HepG2 (cell line): ENCODE results near the gene ADGRF1. TPM values are rescaled to one million over a fixed set of nuclear protein-coding genes. Genes with fewer than 3 reads are reported as not detected.

Source experiments
- DMAP1 ChIP-seq: IDR thresholded peaks from 2 replicates; pipeline ENCODE4 v1.6.1; 2016
- FUBP1 ChIP-seq: sonication (generic); formaldehyde crosslinking; IDR thresholded peaks from 2 replicates; pipeline ENCODE4 v1.5.1; 2020; ENCODE audit warnings: missing genetic modification reagents, mild to moderate bottlenecking, borderline replicate concordance
- GPN1 ChIP-seq: sonication (generic); formaldehyde crosslinking; IDR thresholded peaks from 2 replicates; pipeline ENCODE4 v1.5.1; 2020; ENCODE audit warnings: missing genetic modification reagents, borderline replicate concordance
- GTF3A ChIP-seq: sonication (generic); formaldehyde crosslinking; conservative IDR thresholded peaks from 2 replicates; pipeline ENCODE4 v1.4.0; 2020; ENCODE audit warnings: mild to moderate bottlenecking, missing genetic modification reagents
- HDAC2 ChIP-seq: sonication (generic); formaldehyde crosslinking; IDR thresholded peaks from 2 replicates; pipeline ENCODE4 v1.4.0; 2020; ENCODE audit warnings: missing genetic modification reagents
- IKZF1 ChIP-seq: fragments of 450-650 bp; IDR thresholded peaks from 2 replicates; pipeline ENCODE4 v1.7.1; 2016
- NFATC3 ChIP-seq: sonication (generic); formaldehyde crosslinking; IDR thresholded peaks from 2 replicates; pipeline ENCODE4 v1.5.1; 2020; ENCODE audit warnings: mild to moderate bottlenecking, missing genetic modification reagents
- RCOR2 ChIP-seq: IDR thresholded peaks from 2 replicates; pipeline ENCODE4 v1.6.1; 2016; ENCODE audit warnings: missing biosample characterization, missing genetic modification reagents
- YEATS4 ChIP-seq: sonication (generic); formaldehyde crosslinking; IDR thresholded peaks from 2 replicates; pipeline ENCODE4 v1.4.0; 2020; ENCODE audit warnings: missing genetic modification reagents, borderline replicate concordance
- ZBTB26 ChIP-seq: IDR thresholded peaks from 2 replicates; pipeline ENCODE4 v1.6.1; 2016; ENCODE audit warnings: missing compliant biosample characterization, missing genetic modification reagents, borderline replicate concordance
- ZBTB43 ChIP-seq: sonication (generic); formaldehyde crosslinking; conservative IDR thresholded peaks from 2 replicates; pipeline ENCODE4 v1.4.0; 2020; ENCODE audit warnings: missing genetic modification reagents
- ZBTB8A ChIP-seq: sonication (generic); formaldehyde crosslinking; IDR thresholded peaks from 2 replicates; pipeline ENCODE4 v1.4.0; 2020; ENCODE audit warnings: mild to moderate bottlenecking, low read depth, missing genetic modification reagents, borderline replicate concordance
- ZNF24 ChIP-seq: fragments of 450-650 bp; IDR thresholded peaks from 2 replicates; pipeline ENCODE4 v1.6.1; 2017; ENCODE audit warnings: antibody characterized with exemption, mild to moderate bottlenecking
- ZNF318 ChIP-seq: sonication (generic); formaldehyde crosslinking; IDR thresholded peaks from 2 replicates; pipeline ENCODE4 v1.4.0; 2020; ENCODE audit warnings: mild to moderate bottlenecking, missing genetic modification reagents
- ZNF333 ChIP-seq: sonication (generic); formaldehyde crosslinking; IDR thresholded peaks from 2 replicates; pipeline ENCODE4 v1.4.0; 2020; ENCODE audit warnings: mild to moderate bottlenecking, missing genetic modification reagents, borderline replicate concordance
- ZNF747 ChIP-seq: sonication (generic); formaldehyde crosslinking; IDR thresholded peaks from 2 replicates; pipeline ENCODE4 v1.8.1; 2023; ENCODE audit warnings: missing genetic modification reagents, mild to moderate bottlenecking, borderline replicate concordance
- ZSCAN30 ChIP-seq: sonication (generic); formaldehyde crosslinking; IDR thresholded peaks from 2 replicates; pipeline ENCODE4 v1.5.0; 2020; ENCODE audit warnings: mild to moderate bottlenecking, missing genetic modification reagents
- polyA plus RNA-seq, 8 experiments: library from polyadenylated mRNA; depleted of rRNA in 3 of 8; stranded (reverse) in 7 of 8; unstranded in 1 of 8; fragments of >200 nt; fragmentation: Illumina TruSeq in 4 of 8; extraction: Trizol in 4 of 8; gene quantifications; 2 replicates each; pipeline versions ENCODE4 v1.2.1 to v1.2.3, GENCODE V29; 2011 to 2016; ENCODE audit warnings: low read depth in 4 of 8, missing spikeins in 1 of 8, mixed read lengths in 1 of 8; ENCODE audit not compliant: insufficient read depth in 1 of 8
- total RNA-seq, 5 experiments: library from RNA; depleted of rRNA; stranded (reverse); fragments of >200 nt; fragmentation: Illumina TruSeq; extraction: Trizol; gene quantifications; 2 replicates each; pipeline ENCODE4 v1.2.3, GENCODE V29; 2016; ENCODE audit warnings: low read depth in 1 of 5

The ADGRF1 gene
- total and polyA plus RNA-seq, 2 of the 13 experiments (the other 11 are each of a cell fraction or from before 2014, with no cell fraction given) = not detected

- TF ChIP-seq ZNF318 (CRISPR knock-in tag) (no peak), RCOR2 (CRISPR knock-in tag) (peak; percentile 97), ZBTB8A (CRISPR knock-in tag) (peak; percentile 77; the same call in 1 of the 2 replicates), FUBP1 (CRISPR knock-in tag) (no peak), HDAC2 (CRISPR knock-in tag) (peak; percentile 96), ZSCAN30 (CRISPR knock-in tag) (no peak), ZNF747 (0 out of 2 replicates have a peak, but pooled peaks have one; percentile 43), GPN1 (CRISPR knock-in tag) (no peak), DMAP1 (CRISPR knock-in tag) (peak; percentile 60), ZBTB26 (CRISPR knock-in tag) (no peak), NFATC3 (CRISPR knock-in tag) (0 out of 2 replicates have a peak, but pooled peaks have one; percentile 27), ZNF24 (peak; percentile 67), YEATS4 (0 out of 2 replicates have a peak, but pooled peaks have one; percentile 43), ZNF333 (no peak), GTF3A (CRISPR knock-in tag) (no peak), IKZF1 (no peak), ZBTB43 (CRISPR knock-in tag) (peak; percentile 66)
Measured at GRCh38 chr6:47075741-47076421, 33.7 kb upstream of the ADGRF1 start (continued).
